HG02678 (cell line): Measurements from ENCODE around the gene KIAA0930.

Source experiments
- ATAC-seq: cut with Tn5 transposase; IDR thresholded peaks from one replicate; pipeline ENCODE4 v1.9.1; 2021; ENCODE audit warnings: mild to moderate bottlenecking, moderate library complexity; ENCODE audit not compliant: unreplicated experiment

Gene KIAA0930

GRCh38 chr22:45150139-45150538 is 90.6 kb downstream of the KIAA0930 start:
- ATAC-seq = no peak

- no peak for ATAC-seq
Observed at GRCh38 chr22:45149671-45150070, 91.0 kb downstream of the KIAA0930 start.

- no peak for ATAC-seq
Observed at GRCh38 chr22:45144916-45145315, 95.8 kb downstream of the KIAA0930 start.

GRCh38 chr22:45142376-45142775 is 98.3 kb downstream of the KIAA0930 start:
- ATAC-seq = no peak
